HepG2 (cell line): ENCODE results near the gene YBX2. TPM values are rescaled to one million over a fixed set of nuclear protein-coding genes. Genes with fewer than 3 reads are reported as not detected.

Source experiments
- FOXO4 ChIP-seq: sonication (generic); formaldehyde crosslinking; conservative IDR thresholded peaks from 2 replicates; pipeline ENCODE4 v1.8.1; 2023; ENCODE audit warnings: missing genetic modification reagents
- NFKB2 ChIP-seq: sonication (generic); formaldehyde crosslinking; IDR thresholded peaks from 2 replicates; pipeline ENCODE4 v1.4.0; 2020; ENCODE audit warnings: missing genetic modification reagents, borderline replicate concordance
- ZMYM2 ChIP-seq: sonication (generic); formaldehyde crosslinking; IDR thresholded peaks from 2 replicates; pipeline ENCODE4 v1.8.0; 2022; ENCODE audit warnings: mild to moderate bottlenecking, missing genetic modification reagents
- ZNF232 ChIP-seq: sonication (generic); formaldehyde crosslinking; IDR thresholded peaks from 2 replicates; pipeline ENCODE4 v1.4.0; 2020; ENCODE audit warnings: missing genetic modification reagents, borderline replicate concordance
- ZNF253 ChIP-seq: sonication (generic); formaldehyde crosslinking; IDR thresholded peaks from 2 replicates; pipeline ENCODE4 v1.8.0; 2022; ENCODE audit warnings: mild to moderate bottlenecking, missing genetic modification reagents, borderline replicate concordance
- ZNF281 ChIP-seq: sonication (generic); formaldehyde crosslinking; IDR thresholded peaks from 2 replicates; pipeline ENCODE4 v1.4.0; 2020; ENCODE audit warnings: missing genetic modification reagents, borderline replicate concordance
- ZNF644 ChIP-seq: IDR thresholded peaks from 2 replicates; pipeline ENCODE4 v1.6.1; 2016; ENCODE audit warnings: low read depth
- ZNF687 ChIP-seq: sonication (generic); formaldehyde crosslinking; IDR thresholded peaks from 2 replicates; pipeline ENCODE4 v1.5.1; 2020; ENCODE audit warnings: mild to moderate bottlenecking, missing genetic modification reagents, moderate library complexity
- ZNF776 ChIP-seq: sonication (generic); formaldehyde crosslinking; IDR thresholded peaks from 2 replicates; pipeline ENCODE4 v1.4.0; 2020; ENCODE audit warnings: mild to moderate bottlenecking, missing genetic modification reagents
- ZSCAN20 ChIP-seq: sonication (generic); formaldehyde crosslinking; IDR thresholded peaks from 2 replicates; pipeline ENCODE4 v1.4.0; 2020; ENCODE audit warnings: missing genetic modification reagents, mild to moderate bottlenecking, borderline replicate concordance
- polyA plus RNA-seq, 8 experiments: library from polyadenylated mRNA; depleted of rRNA in 3 of 8; stranded (reverse) in 7 of 8; unstranded in 1 of 8; fragments of >200 nt; fragmentation: Illumina TruSeq in 4 of 8; extraction: Trizol in 4 of 8; gene quantifications; 2 replicates each; pipeline versions ENCODE4 v1.2.1 to v1.2.3, GENCODE V29; 2011 to 2016; ENCODE audit warnings: low read depth in 4 of 8, missing spikeins in 1 of 8, mixed read lengths in 1 of 8; ENCODE audit not compliant: insufficient read depth in 1 of 8
- total RNA-seq, 5 experiments: library from RNA; depleted of rRNA; stranded (reverse); fragments of >200 nt; fragmentation: Illumina TruSeq; extraction: Trizol; gene quantifications; 2 replicates each; pipeline ENCODE4 v1.2.3, GENCODE V29; 2016; ENCODE audit warnings: low read depth in 1 of 5
- TF ChIP-seq, protein P1 (sequence below): IDR thresholded peaks from 2 replicates; pipeline ENCODE4 v1.6.1; 2012; ENCODE audit warnings: inconsistent platforms
- TF ChIP-seq, protein P2 (sequence below): sonication (generic); formaldehyde crosslinking; IDR thresholded peaks from 2 replicates; pipeline ENCODE4 v1.5.1; 2020; ENCODE audit warnings: missing genetic modification reagents, mild to moderate bottlenecking, borderline replicate concordance

Gene YBX2
- total and polyA plus RNA-seq, 2 of the 13 experiments (the other 11 are each of a cell fraction or from before 2014, with no cell fraction given): 0.12 to 0.22 TPM

DNA sequence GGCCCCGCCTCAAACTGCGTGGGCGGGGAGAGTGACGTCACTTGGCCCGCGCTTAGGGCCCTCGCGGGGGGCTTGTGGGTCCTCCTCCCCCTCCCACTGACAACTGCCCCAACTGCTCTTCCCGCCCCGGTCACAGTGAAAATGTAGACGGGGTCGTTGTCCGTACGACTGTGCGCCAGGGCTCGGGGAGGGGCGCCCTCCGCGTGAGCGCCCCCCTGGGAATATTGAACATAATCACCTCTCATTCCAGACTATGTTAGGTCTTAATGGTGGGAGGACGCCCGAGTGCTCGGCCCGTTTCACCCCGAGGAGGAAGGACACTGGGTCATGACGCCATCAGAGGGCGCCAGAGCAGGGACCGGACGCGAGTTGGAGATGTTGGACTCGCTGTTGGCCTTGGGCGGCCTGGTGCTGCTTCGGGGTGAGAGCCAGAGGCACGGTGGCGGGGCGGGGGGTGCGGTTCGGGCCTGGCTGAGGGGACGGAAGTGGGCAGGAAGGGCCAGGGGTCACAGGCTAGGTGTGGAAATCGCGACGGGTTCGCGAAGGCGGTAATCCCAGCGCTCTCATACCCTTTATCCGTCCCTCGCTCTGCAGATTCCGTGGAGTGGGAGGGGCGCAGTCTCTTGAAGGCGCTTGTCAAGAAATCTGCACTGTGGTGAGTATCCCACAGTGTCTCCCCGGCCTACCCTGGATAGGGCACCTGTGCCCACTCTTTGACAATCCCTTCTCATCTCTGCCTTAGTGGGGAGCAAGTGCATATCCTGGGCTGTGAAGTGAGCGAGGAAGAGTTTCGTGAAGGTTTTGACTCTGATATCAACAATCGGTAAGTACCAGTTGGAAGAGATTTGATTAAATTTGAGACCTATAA lies 42.0 kb downstream of the YBX2 start, which contains the start of gene ELP5 (continued):
- TF ChIP-seq ZNF232 (CRISPR knock-in tag): peak; percentile 3; the same call in 1 of the 2 replicates
- TF ChIP-seq ZNF776 (CRISPR knock-in tag): peak; percentile 50; the same call in 1 of the 2 replicates
- peak; percentile 94 for TF ChIP-seq ZNF687
- TF ChIP-seq, protein P1, sequence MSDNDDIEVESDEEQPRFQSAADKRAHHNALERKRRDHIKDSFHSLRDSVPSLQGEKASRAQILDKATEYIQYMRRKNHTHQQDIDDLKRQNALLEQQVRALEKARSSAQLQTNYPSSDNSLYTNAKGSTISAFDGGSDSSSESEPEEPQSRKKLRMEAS: peak; percentile 93
- TF ChIP-seq ZNF644 (CRISPR knock-in tag): no peak; the same call in 1 of the 2 replicates
- TF ChIP-seq FOXO4 (CRISPR knock-in tag): no peak
- TF ChIP-seq NFKB2: peak; percentile 74; the same call in 1 of the 2 replicates
- TF ChIP-seq ZNF253: peak; percentile 74; the same call in 1 of the 2 replicates
- TF ChIP-seq, protein P2, sequence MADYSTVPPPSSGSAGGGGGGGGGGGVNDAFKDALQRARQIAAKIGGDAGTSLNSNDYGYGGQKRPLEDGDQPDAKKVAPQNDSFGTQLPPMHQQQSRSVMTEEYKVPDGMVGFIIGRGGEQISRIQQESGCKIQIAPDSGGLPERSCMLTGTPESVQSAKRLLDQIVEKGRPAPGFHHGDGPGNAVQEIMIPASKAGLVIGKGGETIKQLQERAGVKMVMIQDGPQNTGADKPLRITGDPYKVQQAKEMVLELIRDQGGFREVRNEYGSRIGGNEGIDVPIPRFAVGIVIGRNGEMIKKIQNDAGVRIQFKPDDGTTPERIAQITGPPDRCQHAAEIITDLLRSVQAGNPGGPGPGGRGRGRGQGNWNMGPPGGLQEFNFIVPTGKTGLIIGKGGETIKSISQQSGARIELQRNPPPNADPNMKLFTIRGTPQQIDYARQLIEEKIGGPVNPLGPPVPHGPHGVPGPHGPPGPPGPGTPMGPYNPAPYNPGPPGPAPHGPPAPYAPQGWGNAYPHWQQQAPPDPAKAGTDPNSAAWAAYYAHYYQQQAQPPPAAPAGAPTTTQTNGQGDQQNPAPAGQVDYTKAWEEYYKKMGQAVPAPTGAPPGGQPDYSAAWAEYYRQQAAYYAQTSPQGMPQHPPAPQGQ (CRISPR knock-in tag): no peak
- no peak; the same call in 1 of the 2 replicates for TF ChIP-seq ZMYM2 (CRISPR knock-in tag)
- TF ChIP-seq ZNF281 (CRISPR knock-in tag): 0 out of 2 replicates have a peak, but pooled peaks have one; percentile 44
- TF ChIP-seq ZSCAN20: no peak
